ENCODE data around the gene EXOC3L4. TPM values are rescaled to one million over a fixed set of nuclear protein-coding genes. Genes with fewer than 3 reads are reported as not detected.
A peak's percentile ranks its signal among the peaks of the same experiment; 100 is the strongest.

EXOC3L4 gene
- total RNA-seq, 1 experiment from 2014 or later: 1.4 TPM

DNA sequence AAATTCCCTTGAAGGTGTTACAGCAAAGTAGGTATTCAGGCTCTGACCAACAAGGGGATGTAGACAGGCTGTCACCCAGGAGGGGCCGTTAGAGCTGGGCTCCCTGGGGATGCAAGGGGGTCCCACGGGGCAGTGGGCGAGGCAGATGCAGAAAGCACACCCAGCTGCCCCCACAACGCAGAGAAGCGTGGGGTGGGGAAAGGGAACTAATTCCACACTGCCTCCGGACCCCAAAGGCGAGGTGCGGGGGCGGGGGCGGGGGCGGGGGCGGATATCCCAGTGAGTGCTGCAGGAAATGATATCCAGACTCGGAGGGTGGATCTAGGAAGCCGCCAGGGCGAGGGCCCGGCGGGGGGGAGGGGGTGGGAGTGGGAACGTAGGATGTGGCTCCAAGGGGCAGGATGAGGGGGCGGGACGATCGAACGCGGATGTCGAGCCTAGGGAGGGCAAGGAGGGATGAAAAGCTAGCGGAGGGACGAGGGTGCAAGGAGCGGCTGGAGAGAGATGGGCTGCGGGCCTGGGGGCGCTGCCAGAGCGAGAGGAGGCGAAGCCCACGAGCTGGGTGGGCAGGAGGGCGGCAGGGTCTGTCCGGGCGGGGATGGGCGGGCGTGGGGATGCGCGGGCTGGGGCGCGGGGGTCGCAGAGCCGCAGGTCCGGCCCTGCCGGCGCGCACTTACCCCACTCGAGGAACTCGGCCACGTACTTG lies 38.0 kb upstream of the EXOC3L4 start:
- Histone ChIP-seq H3K9me3 (ENCODE audit: low read length) (no peaks in the 10 kb centered on the region), H3F3A (ENCODE audit: low read length, unreplicated experiment) (no peaks in the 10 kb centered on the region), H3K9me2 (replicated peaks; ENCODE audit: low read length) (no peaks in the 10 kb centered on the region), H2AFZ (ENCODE audit: low read length) (no peak overlapping the region), H3K36me3 (ENCODE audit: low read depth, low read length) (no peaks in the 10 kb centered on the region), H3K4me3 (ENCODE audit: low read length) (peak overlapping the region; percentile 92), H3K79me2 (ENCODE audit: low read length) (peaks cover 76% of the 10 kb centered on the region), H3K4me1 (ENCODE audit: insufficient read depth, low read length) (peaks cover 20% of the 10 kb centered on the region; the same call in 1 of the 2 replicates), H3K27ac (ENCODE audit: low read length) (peak overlapping the region; percentile 45), H3K9ac (ENCODE audit: low read length) (peak overlapping the region; percentile 85), H4K20me1 (ENCODE audit: low read length) (peaks cover 26% of the 10 kb centered on the region), H3K4me2 (ENCODE audit: low read length) (peak overlapping the region; percentile 98), H3K27me3 (ENCODE audit: low read length) (no peaks in the 10 kb centered on the region)
- TF ChIP-seq EZH2 (IDR thresholded peaks at IDR 0.05; ENCODE audit: low read length, unreplicated experiment) (no peak), CTCF (conservative IDR thresholded peaks at IDR 0.05; ENCODE audit: low read depth, low read length) (no peak), EZH2phosphoT487 (IDR thresholded peaks at IDR 0.05; ENCODE audit: borderline replicate concordance, low read length) (no peak)
- ChIA-PET CTCF (interaction anchor here (0.6 kb wide), 1 partner anchor 12 kb away, joined by 3 read pairs; no protein-coding TSS in a partner anchor), POLR2A (ENCODE audit: unreplicated experiment) (interaction anchor here (0.7 kb wide), 1 partner anchor 25 kb away, joined by 3 read pairs; no protein-coding TSS in a partner anchor)
- DNase-seq: peak; percentile 71
- BruUV-seq (replicated peaks): no TSS peak
- peak; percentile 34 for ATAC-seq
- intact Hi-C loops (cut with micrococcal nuclease): loop anchor here (2.0 kb wide), 1 partner anchor 26 kb away; no protein-coding TSS in a partner anchor

DNA sequence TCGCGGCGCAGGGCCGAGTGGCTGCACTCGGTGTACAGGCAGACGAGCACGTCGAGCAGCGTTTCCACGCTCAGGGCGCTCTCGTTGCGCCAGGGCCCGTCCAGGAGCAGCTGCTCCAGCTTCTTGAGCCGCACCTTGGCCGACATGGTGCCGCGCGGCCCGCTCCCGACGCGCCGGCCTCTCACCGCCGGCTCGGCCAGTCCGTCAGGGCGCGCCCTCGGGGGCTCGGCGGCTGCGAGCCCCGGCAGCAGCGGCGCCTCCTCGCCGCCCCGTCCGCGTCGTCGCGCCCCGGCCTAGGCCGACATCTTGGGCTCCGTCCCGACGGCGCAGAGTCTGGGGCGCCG lies 37.5 kb upstream of the EXOC3L4 start:
- BruUV-seq (replicated peaks): no TSS peak
- no peaks in the 10 kb centered on the region for H3K9me2 ChIP-seq (replicated peaks; ENCODE audit: low read length)
- H3K4me2 ChIP-seq (ENCODE audit: low read length): peak overlapping the region; percentile 98
- peak; percentile 6 for ATAC-seq
- H3K27ac ChIP-seq (ENCODE audit: low read length): peak overlapping the region; percentile 43
- H3K27me3 ChIP-seq (ENCODE audit: low read length): no peaks in the 10 kb centered on the region
- peaks cover 20% of the 10 kb centered on the region; the same call in 1 of the 2 replicates for H3K4me1 ChIP-seq (ENCODE audit: insufficient read depth, low read length)
- ChIA-PET CTCF (interaction anchor here (0.6 kb wide), 1 partner anchor 18 kb away, joined by 3 read pairs; no protein-coding TSS in a partner anchor), POLR2A (ENCODE audit: unreplicated experiment) (interaction anchor here (0.7 kb wide), 1 partner anchor 26 kb away, joined by 3 read pairs; no protein-coding TSS in a partner anchor)
- no peaks in the 10 kb centered on the region for H3F3A ChIP-seq (ENCODE audit: low read length, unreplicated experiment)
- no peak for DNase-seq
- intact Hi-C loops (cut with micrococcal nuclease): loop anchor here (2.0 kb wide), 1 partner anchor 26 kb away; no protein-coding TSS in a partner anchor
- peak overlapping the region; percentile 92 for H3K4me3 ChIP-seq (ENCODE audit: low read length)
- H2AFZ ChIP-seq (ENCODE audit: low read length): no peak overlapping the region
- H3K36me3 ChIP-seq (ENCODE audit: low read depth, low read length): no peaks in the 10 kb centered on the region
- peak overlapping the region; percentile 85 for H3K9ac ChIP-seq (ENCODE audit: low read length)
- TF ChIP-seq EZH2phosphoT487 (IDR thresholded peaks at IDR 0.05; ENCODE audit: borderline replicate concordance, low read length): no peak
- TF ChIP-seq CTCF (conservative IDR thresholded peaks at IDR 0.05; ENCODE audit: low read depth, low read length): no peak
- TF ChIP-seq EZH2 (IDR thresholded peaks at IDR 0.05; ENCODE audit: low read length, unreplicated experiment): no peak
- peaks cover 71% of the 10 kb centered on the region for H3K79me2 ChIP-seq (ENCODE audit: low read length)
- H4K20me1 ChIP-seq (ENCODE audit: low read length): peaks cover 26% of the 10 kb centered on the region
- H3K9me3 ChIP-seq (ENCODE audit: low read length): no peaks in the 10 kb centered on the region
